Adrenal gland (tissue), 5 donors: Measurements from ENCODE around the gene MTG2.

Source experiments
- CTCF ChIP-seq, 6 experiments: fragments of 450-650 bp in 4 of 6; fragments of 200-600 bp in 2 of 6; sonication (generic) in 1 of 6; IDR thresholded peaks; 1 replicate in 5 of 6; 2 replicates in 1 of 6; pipeline versions ENCODE4 v1.5.1 to v1.8.0; 2016 to 2021; ENCODE audit warnings: antibody characterized with exemption in 6 of 6, mild to moderate bottlenecking in 2 of 6, moderate library complexity in 1 of 6
- POLR2A ChIP-seq, 2 donors: fragments of 450-650 bp; IDR thresholded peaks; one replicate each; pipeline ENCODE4 v1.6.1; 2017; ENCODE audit warnings: antibody characterized with exemption in 2 of 2, mild to moderate bottlenecking in 2 of 2, moderate library complexity in 1 of 2
- donor health status: DM: no; HTN: no; CAD: no.

- TF ChIP-seq CTCF (IDR thresholded peaks at IDR 0.05) (no peak), POLR2A (IDR thresholded peaks at IDR 0.05) (no peak)
These were observed 29.0 kb downstream of the MTG2 start for GRCh38 chr20:62211769-62212288.
